Lower leg skin (tissue), 4 donors: ENCODE measurements around the gene MGAT4A. TPM values are rescaled to one million over a fixed set of nuclear protein-coding genes. Genes with fewer than 3 reads are reported as not detected.
"Not testable (repeated sequence)": the region's sequence is repeated elsewhere in the genome, so short reads cannot be mapped to it uniquely, and the experiment has no call there.

Experiments used
- DNase-seq, 2 donors: peaks; one replicate each; pipeline ENCODE4 v3.0.0-alpha.2; 2019; ENCODE audit warnings: low spot score in 2 of 2
- H3K4me3 ChIP-seq: fragments of 200-600 bp; sonication (generic); 2 replicates; pipeline ENCODE4 v1.5.1; 2017; ENCODE audit warnings: mild to moderate bottlenecking, low read depth; ENCODE audit not compliant: poor library complexity, severe bottlenecking
- POLR2A ChIP-seq, 2 donors: fragments of 450-650 bp; IDR thresholded peaks; one replicate each; pipeline ENCODE4 v1.6.1; 2016 to 2017; ENCODE audit warnings: antibody characterized with exemption in 2 of 2, mild to moderate bottlenecking in 1 of 2, moderate library complexity in 1 of 2
- WGBS, 2 donors: methylation state at CpG; one replicate each; pipeline ENCODE4 v1.1.5; 2018; 5-methylcytosine and 5-hydroxymethylcytosine counted together
- intact Hi-C: fragments of 100-400 bp; cut with DNase I; formaldehyde crosslinking; loops from one replicate; pipeline ENCODE4 v1.15.0; 2023; ENCODE audit warnings: low total_unique reads
- total RNA-seq, 4 donors: library from RNA; depleted of rRNA; stranded (reverse); fragments of >200 nt; gene quantifications; one replicate each; pipeline ENCODE4 v1.1.0, GENCODE V29; 2016
- TF ChIP-seq, protein P1 (sequence below), 3 donors: fragments of 450-650 bp; IDR thresholded peaks; one replicate each; pipeline ENCODE4 v1.5.1; 2016; ENCODE audit warnings: antibody characterized with exemption in 3 of 3, mild to moderate bottlenecking in 3 of 3, moderate library complexity in 2 of 3

MGAT4A gene
- total RNA-seq, 4 donors from 2014 or later: 7.3 to 24.9 (median 14.2) TPM

DNA sequence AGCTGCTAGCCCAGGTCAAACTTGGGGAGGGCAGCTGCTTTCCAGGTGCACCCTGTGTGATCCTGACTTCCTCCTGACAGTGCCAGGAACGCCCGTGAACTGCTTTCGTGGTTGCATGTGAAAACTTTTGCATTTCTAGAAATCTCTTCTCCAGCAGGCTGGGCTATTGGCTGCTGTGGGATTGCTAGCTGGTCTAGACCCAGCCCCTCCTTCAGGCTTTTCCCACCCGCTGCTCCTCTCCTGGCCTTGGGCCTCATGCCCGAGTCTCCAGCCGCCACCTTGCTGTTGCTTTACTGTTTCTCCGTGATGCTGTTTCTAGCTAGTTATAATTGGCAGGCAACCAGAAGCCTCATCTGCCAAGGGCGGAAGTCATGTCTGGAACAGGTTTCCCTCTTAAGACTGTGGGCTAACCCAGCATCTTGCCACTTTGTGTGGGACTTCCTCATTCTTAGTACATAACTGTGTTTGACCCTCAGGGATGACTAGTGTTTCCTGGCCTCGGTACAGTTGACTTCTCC lies 27.0 kb upstream of the MGAT4A start:
- peak; percentile 80 to 89 for DNase-seq
- TF ChIP-seq, protein P1, sequence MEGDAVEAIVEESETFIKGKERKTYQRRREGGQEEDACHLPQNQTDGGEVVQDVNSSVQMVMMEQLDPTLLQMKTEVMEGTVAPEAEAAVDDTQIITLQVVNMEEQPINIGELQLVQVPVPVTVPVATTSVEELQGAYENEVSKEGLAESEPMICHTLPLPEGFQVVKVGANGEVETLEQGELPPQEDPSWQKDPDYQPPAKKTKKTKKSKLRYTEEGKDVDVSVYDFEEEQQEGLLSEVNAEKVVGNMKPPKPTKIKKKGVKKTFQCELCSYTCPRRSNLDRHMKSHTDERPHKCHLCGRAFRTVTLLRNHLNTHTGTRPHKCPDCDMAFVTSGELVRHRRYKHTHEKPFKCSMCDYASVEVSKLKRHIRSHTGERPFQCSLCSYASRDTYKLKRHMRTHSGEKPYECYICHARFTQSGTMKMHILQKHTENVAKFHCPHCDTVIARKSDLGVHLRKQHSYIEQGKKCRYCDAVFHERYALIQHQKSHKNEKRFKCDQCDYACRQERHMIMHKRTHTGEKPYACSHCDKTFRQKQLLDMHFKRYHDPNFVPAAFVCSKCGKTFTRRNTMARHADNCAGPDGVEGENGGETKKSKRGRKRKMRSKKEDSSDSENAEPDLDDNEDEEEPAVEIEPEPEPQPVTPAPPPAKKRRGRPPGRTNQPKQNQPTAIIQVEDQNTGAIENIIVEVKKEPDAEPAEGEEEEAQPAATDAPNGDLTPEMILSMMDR (IDR thresholded peaks at IDR 0.05): no peak
- TF ChIP-seq POLR2A (IDR thresholded peaks at IDR 0.05): no peak
- no peak overlapping the region for H3K4me3 ChIP-seq
- intact Hi-C loops: no loop called here
- WGBS, 2 donors: 4 to 10% methylated on average over 9 of the region's 9 CpGs

DNA sequence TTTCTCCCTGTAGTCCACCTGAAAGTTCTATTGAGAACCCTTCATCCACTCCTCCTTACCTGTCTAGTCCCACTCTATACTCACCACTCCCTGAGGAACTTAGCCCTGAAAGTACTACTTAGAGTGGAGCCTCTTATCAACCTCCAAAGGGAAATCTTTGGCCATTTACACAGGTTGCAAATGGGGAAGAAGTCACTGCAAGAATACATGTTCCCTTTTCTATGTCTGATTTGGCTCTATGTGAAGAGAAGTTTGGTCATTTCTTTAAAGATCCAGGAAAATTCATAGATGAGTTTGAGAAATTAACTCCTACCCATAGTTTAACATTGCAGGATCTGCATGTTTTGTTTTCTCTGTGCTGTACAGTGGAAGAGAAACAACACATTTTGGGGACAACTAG lies 22.9 kb upstream of the MGAT4A start:
- TF ChIP-seq POLR2A (IDR thresholded peaks at IDR 0.05): no peak
- TF ChIP-seq, protein P1 (IDR thresholded peaks at IDR 0.05): no peak
- intact Hi-C loops: no loop called here
- no peak overlapping the region for H3K4me3 ChIP-seq
- no peak for DNase-seq

DNA sequence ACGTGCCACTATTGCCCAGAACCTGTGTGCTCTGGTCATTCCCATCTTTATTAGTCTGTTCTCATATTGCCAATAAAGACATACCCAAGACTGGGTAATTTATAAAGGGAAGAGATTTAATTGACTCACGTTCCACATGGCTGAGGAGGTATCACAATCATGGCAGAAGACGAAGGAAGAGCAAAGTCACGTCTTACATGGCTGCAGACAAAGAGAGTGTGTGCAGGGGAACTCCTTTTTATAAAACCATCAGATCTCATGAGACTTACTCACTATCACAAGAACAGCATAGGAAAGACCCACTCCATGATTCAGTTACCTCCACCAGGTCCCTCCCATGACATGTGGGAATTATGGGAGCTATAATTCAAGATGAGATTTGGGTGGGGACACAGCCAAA lies 21.8 kb upstream of the MGAT4A start:
- intact Hi-C loops, H3K4me3 ChIP-seq, DNase-seq: not testable (repeated sequence)
- WGBS, 2 donors: 84 to 88% methylated on average over 4 of the region's 4 CpGs

DNA sequence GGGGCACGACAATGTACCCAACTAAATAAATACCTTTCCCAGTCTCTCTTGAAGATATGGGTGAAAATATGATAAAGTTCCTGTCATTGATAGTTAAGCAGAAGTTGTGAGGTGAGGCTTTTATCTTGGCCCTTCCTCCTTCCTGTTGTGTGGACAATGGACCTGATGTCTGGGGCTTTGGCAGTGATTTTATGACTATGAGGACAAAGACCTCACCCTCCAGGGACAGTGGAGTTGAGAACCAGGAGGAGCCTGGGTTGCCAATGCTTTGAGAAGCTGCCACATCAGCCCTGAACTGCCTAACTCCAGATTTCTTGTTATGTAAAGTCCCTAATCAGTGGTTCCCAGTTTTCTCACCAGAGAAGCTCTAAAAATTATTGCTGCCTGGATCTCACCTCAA lies 20.8 kb upstream of the MGAT4A start:
- no peak overlapping the region for H3K4me3 ChIP-seq
- intact Hi-C loops: no loop called here
- DNase-seq: no peak
- WGBS, 2 donors: 93 to 96% methylated on average over 1 of the region's 1 CpG
- TF ChIP-seq, protein P1 (IDR thresholded peaks at IDR 0.05): no peak
- TF ChIP-seq POLR2A (IDR thresholded peaks at IDR 0.05): no peak

DNA sequence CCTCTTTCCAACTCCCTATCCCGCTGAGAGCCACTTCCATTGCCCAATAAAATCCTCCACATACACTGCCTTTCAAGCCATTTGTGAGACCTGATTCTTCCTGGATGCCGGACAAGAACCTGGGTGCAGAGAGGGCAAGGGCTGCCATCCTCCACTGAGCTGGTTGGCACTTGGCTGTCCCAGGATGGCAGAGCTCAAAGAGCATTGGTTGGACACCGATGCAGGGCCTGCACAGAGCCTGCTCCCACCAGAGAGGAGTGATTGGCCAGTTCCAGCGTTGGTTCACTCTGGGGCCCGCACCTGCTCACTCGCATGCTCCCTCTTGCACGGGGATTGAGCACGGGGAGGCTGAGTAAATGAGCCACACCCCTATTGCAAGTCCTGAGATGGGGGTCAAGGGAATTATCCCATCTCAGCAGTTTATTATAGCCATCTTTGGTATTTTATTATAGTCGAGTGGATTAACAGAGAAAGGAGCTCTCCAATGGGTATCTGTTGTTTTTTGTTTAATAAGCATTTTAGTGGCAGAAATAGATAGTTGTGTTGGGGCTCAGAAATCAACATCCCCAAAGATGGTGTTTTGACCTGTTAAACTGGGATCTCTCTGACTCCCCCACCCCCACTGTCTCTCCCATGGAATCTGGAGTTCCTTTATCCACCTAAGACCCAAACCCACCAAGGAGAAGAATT lies 19.8 kb upstream of the MGAT4A start:
- WGBS, 2 donors: 93 to 95% methylated on average over 9 of the region's 9 CpGs
- intact Hi-C loops: no loop called here
- DNase-seq: no peak
- H3K4me3 ChIP-seq: no peak overlapping the region
- TF ChIP-seq POLR2A (IDR thresholded peaks at IDR 0.05): no peak
- TF ChIP-seq, protein P1 (IDR thresholded peaks at IDR 0.05): no peak

DNA sequence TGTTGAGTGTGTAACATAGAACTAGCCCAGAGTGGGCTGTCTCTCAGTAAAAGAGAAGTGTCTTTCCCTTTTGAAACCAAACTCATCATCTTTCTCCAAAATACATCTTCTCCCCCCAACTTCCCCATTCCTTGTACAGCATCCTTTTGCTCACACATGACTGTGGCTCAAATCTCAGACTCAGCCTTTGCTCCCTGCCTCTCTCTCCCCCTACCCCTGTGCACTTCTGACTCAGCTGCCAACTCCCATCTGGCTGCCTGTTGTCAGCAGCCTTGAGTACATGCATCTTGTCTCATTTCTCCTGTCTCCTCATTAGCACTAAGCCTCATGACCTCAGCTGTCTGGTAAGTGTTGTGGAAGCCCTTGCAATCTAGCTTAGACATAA lies 18.1 kb upstream of the MGAT4A start:
- TF ChIP-seq POLR2A (IDR thresholded peaks at IDR 0.05): no peak
- TF ChIP-seq, protein P1 (IDR thresholded peaks at IDR 0.05): no peak
- intact Hi-C loops: no loop called here
- H3K4me3 ChIP-seq: no peak overlapping the region
- DNase-seq: peak in 1 of 2 donors; percentile 53
